PC-3 (cell line): ENCODE measurements around the gene RGS13. TPM values are rescaled to one million over a fixed set of nuclear protein-coding genes. Genes with fewer than 3 reads are reported as not detected.

ENCODE experiments used
- ATAC-seq: fragments of 200-7000 bp; cut with Tn5 transposase; 2 replicates; pipeline ENCODE4 v1.9.1; 2020; ENCODE audit warnings: mild to moderate bottlenecking, moderate library complexity
- BruUV-seq: library from RNA; stranded (reverse); fragments of 400-500 nt; replicated peaks from 2 replicates; lab custom pipeline; 2021; lab: Mats Ljungman, UMichigan
- CTCF ChIA-PET: fragments of 300-600 bp; sonication (Branson Sonifier 250); formaldehyde crosslinking; loops from one replicate; lab custom pipeline; 2022; ENCODE audit warnings: antibody characterized with exemption; lab: Charles Lee
- POLR2A ChIA-PET: fragments of 300-600 bp; sonication (Branson Sonifier 250); formaldehyde crosslinking; loops from one replicate; lab custom pipeline; 2022; ENCODE audit warnings: antibody characterized with exemption; ENCODE audit not compliant: unreplicated experiment; lab: Charles Lee
- DNase-seq: peaks from one replicate; pipeline ENCODE4 v3.0.0-alpha.2; 2015
- H2AFZ ChIP-seq: fragments of 300-600 bp; sonication (generic); 2 replicates; pipeline ENCODE4 v1.6.0; 2016; ENCODE audit warnings: antibody characterized with exemption, low read length
- H3F3A ChIP-seq: fragments of 300-600 bp; sonication (generic); one replicate; pipeline ENCODE4 v1.6.0; 2017; ENCODE audit warnings: antibody characterized with exemption, low read length, control low read depth, mild to moderate bottlenecking; ENCODE audit not compliant: unreplicated experiment
- H3K27ac ChIP-seq: fragments of 300-600 bp; sonication (generic); 2 replicates; pipeline ENCODE4 v1.5.1; 2016; ENCODE audit warnings: mild to moderate bottlenecking, low read length
- H3K27me3 ChIP-seq: fragments of 300-600 bp; sonication (generic); 2 replicates; pipeline ENCODE4 v1.6.1; 2016; ENCODE audit warnings: low read length, mixed read lengths
- H3K36me3 ChIP-seq: fragments of 300-600 bp; sonication (generic); 2 replicates; pipeline ENCODE4 v1.6.1; 2016; ENCODE audit warnings: low read depth, mixed run types, low read length, mixed read lengths
- H3K4me1 ChIP-seq: fragments of 300-600 bp; sonication (generic); 2 replicates; pipeline ENCODE4 v1.5.1; 2016; ENCODE audit warnings: low read length; ENCODE audit not compliant: insufficient read depth
- H3K4me2 ChIP-seq: fragments of 300-600 bp; sonication (generic); 2 replicates; pipeline ENCODE4 v1.6.0; 2016; ENCODE audit warnings: low read length
- H3K4me3 ChIP-seq: fragments of 300-600 bp; sonication (generic); 2 replicates; pipeline ENCODE4 v1.5.1; 2016; ENCODE audit warnings: mild to moderate bottlenecking, low read length, mixed read lengths
- H3K79me2 ChIP-seq: fragments of 300-600 bp; sonication (generic); 2 replicates; pipeline ENCODE4 v1.6.1; 2017; ENCODE audit warnings: low read length, mixed read lengths
- H3K9ac ChIP-seq: fragments of 300-600 bp; sonication (generic); 2 replicates; pipeline ENCODE4 v1.6.0; 2016; ENCODE audit warnings: mild to moderate bottlenecking, low read length
- H3K9me2 ChIP-seq: fragments of 300-600 bp; sonication (generic); replicated peaks from 2 replicates; pipeline ENCODE4 v1.6.1; 2016; ENCODE audit warnings: mixed run types, low read length, mixed read lengths
- H3K9me3 ChIP-seq: fragments of 300-600 bp; sonication (generic); 2 replicates; pipeline ENCODE4 v1.6.1; 2016; ENCODE audit warnings: low read length, mixed read lengths
- H4K20me1 ChIP-seq: fragments of 300-600 bp; sonication (generic); 2 replicates; pipeline ENCODE4 v1.6.1; 2016; ENCODE audit warnings: low read length, mixed read lengths
- EZH2 ChIP-seq: fragments of 300-600 bp; sonication (generic); IDR thresholded peaks from one replicate; pipeline ENCODE4 v1.6.1; 2017; ENCODE audit warnings: antibody characterized with exemption, mild to moderate bottlenecking, low read length; ENCODE audit not compliant: unreplicated experiment
- EZH2phosphoT487 ChIP-seq: fragments of 300-600 bp; sonication (generic); IDR thresholded peaks from 2 replicates; pipeline ENCODE4 v1.6.1; 2018; ENCODE audit warnings: mild to moderate bottlenecking, antibody characterized with exemption, low read length, borderline replicate concordance
- intact Hi-C: fragments of 100-400 bp; cut with micrococcal nuclease; formaldehyde crosslinking; loops from 2 replicates; pipeline ENCODE4 v1.9.0; 2023
- total RNA-seq: library from RNA; depleted of rRNA; stranded (reverse); fragments of >200 nt; gene quantifications from 2 replicates; pipeline ENCODE4 v1.2.3, GENCODE V29; 2014
- TF ChIP-seq, protein P1 (sequence below): fragments of 300-600 bp; sonication (generic); conservative IDR thresholded peaks from 2 replicates; pipeline ENCODE4 v1.5.1; 2017; ENCODE audit warnings: antibody characterized with exemption, low read depth, mild to moderate bottlenecking, low read length

The RGS13 gene
- total RNA-seq, 1 experiment from 2014 or later: 0.22 TPM

GRCh38 chr1:192705510-192705909, 69.6 kb downstream of the RGS13 start:
- H3K9me3 ChIP-seq: no peaks in the 10 kb centered on the region
- no peak overlapping the region for H2AFZ ChIP-seq
- H3K4me3 ChIP-seq: no peak overlapping the region
- no peak overlapping the region for H3K9ac ChIP-seq
- H3K36me3 ChIP-seq: no peaks in the 10 kb centered on the region
- H3K9me2 ChIP-seq: no peaks in the 10 kb centered on the region
- H3K27me3 ChIP-seq: no peaks in the 10 kb centered on the region
- CTCF ChIA-PET: no interaction called here
- POLR2A ChIA-PET: no interaction called here
- H3F3A ChIP-seq: peaks cover 8% of the 10 kb centered on the region
- peaks cover 32% of the 10 kb centered on the region for H3K4me1 ChIP-seq
- no peak overlapping the region for H3K4me2 ChIP-seq
- no peaks in the 10 kb centered on the region for H3K79me2 ChIP-seq
- H3K27ac ChIP-seq: no peak overlapping the region
- no TSS peak for BruUV-seq
- TF ChIP-seq EZH2: no peak
- TF ChIP-seq EZH2phosphoT487: no peak
- TF ChIP-seq, protein P1, sequence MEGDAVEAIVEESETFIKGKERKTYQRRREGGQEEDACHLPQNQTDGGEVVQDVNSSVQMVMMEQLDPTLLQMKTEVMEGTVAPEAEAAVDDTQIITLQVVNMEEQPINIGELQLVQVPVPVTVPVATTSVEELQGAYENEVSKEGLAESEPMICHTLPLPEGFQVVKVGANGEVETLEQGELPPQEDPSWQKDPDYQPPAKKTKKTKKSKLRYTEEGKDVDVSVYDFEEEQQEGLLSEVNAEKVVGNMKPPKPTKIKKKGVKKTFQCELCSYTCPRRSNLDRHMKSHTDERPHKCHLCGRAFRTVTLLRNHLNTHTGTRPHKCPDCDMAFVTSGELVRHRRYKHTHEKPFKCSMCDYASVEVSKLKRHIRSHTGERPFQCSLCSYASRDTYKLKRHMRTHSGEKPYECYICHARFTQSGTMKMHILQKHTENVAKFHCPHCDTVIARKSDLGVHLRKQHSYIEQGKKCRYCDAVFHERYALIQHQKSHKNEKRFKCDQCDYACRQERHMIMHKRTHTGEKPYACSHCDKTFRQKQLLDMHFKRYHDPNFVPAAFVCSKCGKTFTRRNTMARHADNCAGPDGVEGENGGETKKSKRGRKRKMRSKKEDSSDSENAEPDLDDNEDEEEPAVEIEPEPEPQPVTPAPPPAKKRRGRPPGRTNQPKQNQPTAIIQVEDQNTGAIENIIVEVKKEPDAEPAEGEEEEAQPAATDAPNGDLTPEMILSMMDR: no peak
- intact Hi-C loops: loop anchor here (10.0 kb wide), 1 partner anchor 59 kb away; no protein-coding TSS in a partner anchor
- ATAC-seq (no peak), DNase-seq (no peak)
- no peaks in the 10 kb centered on the region for H4K20me1 ChIP-seq

- BruUV-seq: no TSS peak
- TF ChIP-seq EZH2: no peak
- TF ChIP-seq, protein P1: no peak
- no peak for TF ChIP-seq EZH2phosphoT487
- Histone ChIP-seq H3K9me2 (no peaks in the 10 kb centered on the region), H3K36me3 (no peaks in the 10 kb centered on the region), H3K4me1 (peaks cover 18% of the 10 kb centered on the region), H3K27ac (no peak overlapping the region), H3K79me2 (no peaks in the 10 kb centered on the region), H3K27me3 (no peaks in the 10 kb centered on the region), H3K9ac (no peak overlapping the region), H3K4me2 (no peak overlapping the region), H2AFZ (no peak overlapping the region), H4K20me1 (no peaks in the 10 kb centered on the region), H3F3A (peaks cover 1% of the 10 kb centered on the region), H3K4me3 (no peak overlapping the region), H3K9me3 (no peaks in the 10 kb centered on the region)
- ChIA-PET POLR2A (no interaction called here), CTCF (no interaction called here)
- ATAC-seq (no peak), DNase-seq (no peak)
- intact Hi-C loops: loop anchor here (10.0 kb wide), 1 partner anchor 58 kb away; no protein-coding TSS in a partner anchor
Observed at GRCh38 chr1:192706936-192707335, 71.0 kb downstream of the RGS13 start.

DNA sequence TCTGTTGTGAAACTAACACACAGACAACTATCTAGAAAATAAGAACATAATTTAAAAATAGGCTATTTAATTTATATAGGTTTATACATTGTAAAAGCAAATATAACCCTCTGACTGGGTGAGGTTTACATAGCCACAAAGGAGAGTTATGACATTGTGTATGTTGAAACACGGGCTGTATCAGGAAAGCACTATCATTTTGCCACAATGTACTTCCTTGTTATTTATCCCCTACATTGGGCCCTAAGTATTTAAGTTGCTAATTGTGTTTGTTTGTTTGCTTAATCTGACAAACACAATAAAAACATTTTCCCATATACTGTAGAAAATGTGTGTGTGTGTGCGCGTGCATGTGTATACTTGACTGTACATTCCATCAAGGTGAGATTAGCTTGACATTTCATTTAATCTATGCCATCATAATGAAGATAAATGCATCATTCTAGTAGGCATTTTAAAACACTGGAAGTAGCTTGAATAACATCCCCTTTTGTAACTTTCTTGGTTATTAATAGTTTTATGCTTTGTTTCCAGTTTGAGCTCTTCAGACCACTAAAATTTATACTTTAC, 72.1 kb downstream of the RGS13 start:
- ATAC-seq (no peak), DNase-seq (no peak)
- TF ChIP-seq EZH2phosphoT487: no peak
- no peak for TF ChIP-seq EZH2
- Histone ChIP-seq H3F3A (no peaks in the 10 kb centered on the region), H3K4me3 (no peak overlapping the region), H3K9ac (no peak overlapping the region), H3K4me1 (peaks cover 10% of the 10 kb centered on the region; the same call in 1 of the 2 replicates), H4K20me1 (no peaks in the 10 kb centered on the region), H3K9me2 (no peaks in the 10 kb centered on the region), H3K27me3 (no peaks in the 10 kb centered on the region), H3K36me3 (no peaks in the 10 kb centered on the region), H3K9me3 (no peaks in the 10 kb centered on the region), H3K79me2 (no peaks in the 10 kb centered on the region), H3K27ac (no peak overlapping the region), H2AFZ (no peak overlapping the region), H3K4me2 (no peak overlapping the region)
- CTCF ChIA-PET: no interaction called here
- no TSS peak for BruUV-seq
- POLR2A ChIA-PET: no interaction called here
- intact Hi-C loops: loop anchor here (10.0 kb wide), 1 partner anchor 57 kb away; no protein-coding TSS in a partner anchor
